Diencephalon (tissue), 1 donor: ENCODE data around the gene DDX28. TPM values are rescaled to one million over a fixed set of nuclear protein-coding genes. Genes with fewer than 3 reads are reported as not detected.

Source experiments
- small RNA-seq: library from RNA; depleted of rRNA; stranded (forward); fragments of <200 nt; gene quantifications from one replicate; pipeline ENCODE3, GENCODE V24; 2014
- total RNA-seq: library from RNA; depleted of rRNA; stranded (reverse); fragments of >200 nt; gene quantifications from one replicate; pipeline ENCODE4 v1.2.3, GENCODE V29; 2014

DDX28 gene
- 10.4 TPM for total RNA-seq

GRCh38 chr16:68022728-68023537 is at the start of gene DDX28, which contains the start of gene DUS2:
Gene DDX28, minus strand, starts transcription at chr16:68023232. Its CDS starts 30 bp downstream, at chr16:68023202.
Gene DUS2, plus strand, starts transcription at chr16:68023284. Its CDS starts 14,740 bp downstream, at chr16:68038024.

GRCh38 chr16:68015681-68016080 is 7.4 kb downstream of the DDX28 start, which contains the start of gene DPEP2NB:
Gene DPEP2NB, minus strand, starts transcription at chr16:68015911. Its CDS starts 141 bp downstream, at chr16:68015770.

GRCh38 chr16:67998779-67999688 is 24.0 kb downstream of the DDX28 start, which contains the start of gene DPEP2:
Gene DPEP2, minus strand, starts transcription at chr16:67999484. Its CDS starts 6,272 bp downstream, at chr16:67993212.

GRCh38 chr16:67979955-67980678 is 42.9 kb downstream of the DDX28 start, which contains the start of gene DPEP3:
Gene DPEP3, minus strand, starts transcription at chr16:67980499. Its CDS starts 119 bp downstream, at chr16:67980380.

Small RNAs within 50 kb of the gene (small RNA-seq; reads per million reads assigned to genes)
- gene RNU6-359P, result not detected

Other genes with a start within 250 kb of the DDX28 start
- 6.9 TPM for gene RANBP10, start 216.7 kb downstream of the DDX28 start, total RNA-seq
- 6.2 TPM for gene TSNAXIP1, start 216.3 kb downstream of the DDX28 start, total RNA-seq
- gene THAP11, start 180.9 kb downstream of the DDX28 start, total RNA-seq, result 23.8 TPM
- 134 TPM for gene NUTF2, start 176.3 kb downstream of the DDX28 start, total RNA-seq
- 27.9 TPM for gene CENPT, start 175.5 kb downstream of the DDX28 start, total RNA-seq
- gene EDC4, start 150.2 kb downstream of the DDX28 start, total RNA-seq, result 52.4 TPM
- not detected for gene NRN1L, start 138.3 kb downstream of the DDX28 start, total RNA-seq
- 11.8 TPM for gene PSKH1, start 130.0 kb downstream of the DDX28 start, total RNA-seq
- gene CTRL, start 91.4 kb downstream of the DDX28 start, total RNA-seq, result 1.8 TPM
- gene PSMB10, start 86.4 kb downstream of the DDX28 start, total RNA-seq, result 19.4 TPM
- 5.3 TPM for gene LCAT, start 79.1 kb downstream of the DDX28 start, total RNA-seq
- gene SLC12A4, start 54.6 kb downstream of the DDX28 start, total RNA-seq, result 27.9 TPM
- 0.23 TPM for gene DPEP3, start 42.7 kb downstream of the DDX28 start, total RNA-seq
- 1.4 TPM for gene DPEP2, start 23.7 kb downstream of the DDX28 start, total RNA-seq
- gene DPEP2NB, start 7.3 kb downstream of the DDX28 start, total RNA-seq, result not detected
- 11.8 TPM for gene DUS2, start 52 bp upstream of the DDX28 start, total RNA-seq
- 27.5 TPM for gene NFATC3, start 62.1 kb upstream of the DDX28 start, total RNA-seq
- gene ESRP2, start 212.9 kb upstream of the DDX28 start, total RNA-seq, result 0.92 TPM
- 28.8 TPM for gene PLA2G15, start 222.1 kb upstream of the DDX28 start, total RNA-seq
- gene SLC7A6, start 241.3 kb upstream of the DDX28 start, total RNA-seq, result 26.1 TPM